GM12878 (cell line): ENCODE results near the gene PNLIPRP2. TPM values are rescaled to one million over a fixed set of nuclear protein-coding genes. Genes with fewer than 3 reads are reported as not detected.

Experiments
- ATAC-seq: fragments of 200-7000 bp; cut with Tn5 transposase; 3 replicates; pipeline ENCODE4 v1.9.1; 2020; ENCODE audit warnings: mild to moderate bottlenecking, moderate library complexity
- BruUV-seq: library from RNA; stranded (reverse); fragments of 400-500 nt; replicated peaks from 2 replicates; lab custom pipeline; 2021; lab: Mats Ljungman, UMichigan
- CTCF ChIA-PET: fragments of 300-600 bp; sonication (Branson Sonifier 250); formaldehyde crosslinking; extraction: SDS; loops from one replicate; lab custom pipeline; 2021; ENCODE audit warnings: inconsistent platforms; lab: Yijun Ruan, JAX
- POLR2A ChIA-PET: fragments of 350-600 bp; formaldehyde crosslinking; extraction: SDS; loops from one replicate; lab custom pipeline; 2021; ENCODE audit warnings: inconsistent platforms; lab: Charles Lee
- RAD21 ChIA-PET: fragments of 300-600 bp; sonication (Branson Sonifier 250); formaldehyde crosslinking; loops from one replicate; lab custom pipeline; 2023; ENCODE audit warnings: antibody characterized with exemption; ENCODE audit not compliant: unreplicated experiment; lab: Charles Lee
- SMC1A ChIA-PET: fragments of 300-600 bp; sonication (Branson Sonifier 250); formaldehyde crosslinking; loops from one replicate; lab custom pipeline; 2023; ENCODE audit not compliant: unreplicated experiment, uncharacterized antibody; lab: Charles Lee
- DNase-seq: peaks from one replicate; pipeline ENCODE4 v3.0.0-alpha.2; 2011; ENCODE audit warnings: low read depth, low spot score
- FAIRE-seq: peaks from 3 replicates; lab custom pipeline; 2011; peaks lifted over from hg19 to GRCh38; lab: Jason Lieb, UNC
- H2AFZ ChIP-seq: 2 replicates; pipeline ENCODE4 v1.6.0; 2011; ENCODE audit warnings: low read depth, low read length, control low read depth; ENCODE audit not compliant: control insufficient read depth
- H3K27ac ChIP-seq: 2 replicates; pipeline ENCODE4 v1.5.1; 2011; ENCODE audit warnings: control low read depth; ENCODE audit not compliant: control insufficient read depth, insufficient read depth
- H3K27me3 ChIP-seq, 2 experiments: replicated peaks in 1 of 2; 2 replicates each; pipeline versions ENCODE4 v1.6.0 to v1.6.1; 2011; ENCODE audit warnings: low read length in 1 of 2; ENCODE audit not compliant: control insufficient read depth in 2 of 2, insufficient read depth in 2 of 2
- H3K36me3 ChIP-seq, 2 experiments: 2 replicates each; pipeline ENCODE4 v1.5.1; 2011; ENCODE audit warnings: low read length in 1 of 2; ENCODE audit not compliant: control insufficient read depth in 2 of 2, insufficient read depth in 2 of 2
- H3K4me1 ChIP-seq: 2 replicates; pipeline ENCODE4 v1.6.1; 2011; ENCODE audit warnings: mild to moderate bottlenecking, low read length, moderate library complexity, mixed read lengths; ENCODE audit not compliant: control insufficient read depth, insufficient read depth
- H3K4me2 ChIP-seq: 2 replicates; pipeline ENCODE4 v1.6.0; 2011; ENCODE audit warnings: control low read depth; ENCODE audit not compliant: control insufficient read depth, insufficient read depth
- H3K4me3 ChIP-seq: fragments of 200-600 bp; sonication (generic); 2 replicates; pipeline ENCODE4 v1.5.1; 2016
- H3K79me2 ChIP-seq: 2 replicates; pipeline ENCODE4 v1.6.0; 2011; ENCODE audit warnings: low read length; ENCODE audit not compliant: control insufficient read depth, insufficient read depth
- H3K9ac ChIP-seq: 2 replicates; pipeline ENCODE4 v1.8.0; 2011; ENCODE audit warnings: low read length, control low read depth, mixed read lengths; ENCODE audit not compliant: control insufficient read depth, insufficient read depth
- H3K9me3 ChIP-seq: replicated peaks from 3 replicates; pipeline ENCODE4 v1.5.1; 2011; ENCODE audit warnings: mild to moderate bottlenecking, low read length; ENCODE audit not compliant: control insufficient read depth, insufficient read depth
- H4K20me1 ChIP-seq: 2 replicates; pipeline ENCODE4 v1.6.0; 2011; ENCODE audit not compliant: control insufficient read depth, insufficient read depth
- BMI1 ChIP-seq: fragments of 450-650 bp; IDR thresholded peaks from 2 replicates; pipeline ENCODE4 v1.6.1; 2016; ENCODE audit warnings: mild to moderate bottlenecking, moderate library complexity, borderline replicate concordance
- CBX5 ChIP-seq: sonication (generic); IDR thresholded peaks from 2 replicates; pipeline ENCODE4 v1.6.1; 2016; ENCODE audit warnings: low read depth, moderate library complexity, mild to moderate bottlenecking, inconsistent platforms
- FOXK2 ChIP-seq: fragments of 450-650 bp; IDR thresholded peaks from 2 replicates; pipeline ENCODE4 v1.6.1; 2017; ENCODE audit warnings: mild to moderate bottlenecking, moderate library complexity
- FOXM1 ChIP-seq: IDR thresholded peaks from 2 replicates; pipeline ENCODE4 v1.6.1; 2012; ENCODE audit warnings: low read depth, mild to moderate bottlenecking, inconsistent platforms, low read length, moderate library complexity
- GABPA ChIP-seq: IDR thresholded peaks from 2 replicates; pipeline ENCODE4 v1.6.1; 2014; ENCODE audit warnings: antibody characterized with exemption, low read depth, mild to moderate bottlenecking, inconsistent platforms
- IKZF1 ChIP-seq: fragments of 450-650 bp; conservative IDR thresholded peaks from 2 replicates; pipeline ENCODE4 v1.6.1; 2017; ENCODE audit warnings: antibody characterized with exemption, mild to moderate bottlenecking
- NBN ChIP-seq: fragments of 450-650 bp; IDR thresholded peaks from 2 replicates; pipeline ENCODE4 v1.6.1; 2016
- NKRF ChIP-seq: fragments of 450-650 bp; conservative IDR thresholded peaks from 2 replicates; pipeline ENCODE4 v1.6.1; 2017; ENCODE audit warnings: mild to moderate bottlenecking, moderate library complexity
- RBBP5 ChIP-seq: fragments of 200-600 bp; sonication (generic); conservative IDR thresholded peaks from 2 replicates; pipeline ENCODE4 v1.6.1; 2016
- RFX5 ChIP-seq: IDR thresholded peaks from 2 replicates; pipeline ENCODE4 v1.6.1; 2011; ENCODE audit warnings: low read depth, low read length, improper control_type of control experiment
- RUNX3 ChIP-seq: IDR thresholded peaks from 2 replicates; pipeline ENCODE4 v1.6.1; 2012; ENCODE audit warnings: low read length, inconsistent platforms
- SMAD1 ChIP-seq: fragments of 450-650 bp; IDR thresholded peaks from 2 replicates; pipeline ENCODE4 v1.6.1; 2018; ENCODE audit warnings: mild to moderate bottlenecking, low read depth; ENCODE audit not compliant: partially characterized antibody
- SREBF2 ChIP-seq: IDR thresholded peaks from 2 replicates; pipeline ENCODE4 v1.6.1; 2012; ENCODE audit warnings: mild to moderate bottlenecking, low read length
- SRF ChIP-seq, 2 experiments: IDR thresholded peaks; 2 replicates each; pipeline ENCODE4 v1.6.1; 2011; ENCODE audit warnings: low read depth in 2 of 2, low read length in 2 of 2, mild to moderate bottlenecking in 1 of 2, moderate library complexity in 1 of 2
- YY1 ChIP-seq: IDR thresholded peaks from 2 replicates; pipeline ENCODE4 v1.6.1; 2011; ENCODE audit warnings: low read depth, mild to moderate bottlenecking, low read length
- ZNF207 ChIP-seq: fragments of 450-650 bp; IDR thresholded peaks from 2 replicates; pipeline ENCODE4 v1.6.1; 2014; ENCODE audit warnings: antibody characterized with exemption, mild to moderate bottlenecking, borderline replicate concordance
- ZNF592 ChIP-seq: fragments of 450-650 bp; IDR thresholded peaks from 2 replicates; pipeline ENCODE4 v1.6.1; 2017; ENCODE audit warnings: mild to moderate bottlenecking, moderate library complexity
- whole genome bisulfite sequencing: methylation state at CpG from one replicate; pipeline ENCODE4 v1.1.6; 2016; ENCODE audit warnings: low lambda C conversion rate; ENCODE audit not compliant: insufficient replicate concordance, insufficient coverage; ENCODE audit errors: missing lambda C conversion rate; 5-methylcytosine and 5-hydroxymethylcytosine counted together
- in situ Hi-C: fragments of 300-500 bp; cut with MboI; formaldehyde crosslinking; loops from 9 replicates; pipeline ENCODE4 v1.14.3; 2018; ENCODE audit warnings: mixed read lengths
- intact Hi-C: fragments of 100-400 bp; cut with micrococcal nuclease; formaldehyde crosslinking; loops from one replicate; pipeline ENCODE4 v1.14.2; 2022; ENCODE audit not compliant: unreplicated experiment
- polyA plus RNA-seq, 11 experiments: library from polyadenylated mRNA; depleted of rRNA in 4 of 11; unstranded in 6 of 11; stranded (reverse) in 5 of 11; fragments of >200 nt; fragmentation: Nextera tagmentation in 4 of 11; fragmentation: Illumina TruSeq in 1 of 11; extraction: Ambion mirVana in 4 of 11; extraction: Trizol in 1 of 11; gene quantifications; 1 replicate in 1 of 11; 2 replicates in 10 of 11; pipeline versions ENCODE4 v1.2.1 to v1.2.3, GENCODE V29; 2011 to 2016; ENCODE audit warnings: inconsistent platforms in 2 of 11, missing spikeins in 2 of 11, low read depth in 1 of 11
- total RNA-seq, 4 experiments: library from RNA; depleted of rRNA in 3 of 4; stranded (reverse); fragments of >200 nt in 3 of 4; fragmentation: Illumina TruSeq in 1 of 4; extraction: Trizol in 1 of 4; gene quantifications; 2 replicates each; pipeline versions ENCODE4 v1.2.1 to v1.2.3, GENCODE V29; 2013 to 2021
- TF ChIP-seq, protein P1 (sequence below): IDR thresholded peaks from 2 replicates; pipeline ENCODE4 v1.6.1; 2012; ENCODE audit warnings: low read length, inconsistent platforms

The PNLIPRP2 gene
- total and polyA plus RNA-seq, 10 of the 15 experiments (the other 5 are each of a cell fraction or from before 2014, with no cell fraction given) = 0.33 TPM; not detected in 9

DNA sequence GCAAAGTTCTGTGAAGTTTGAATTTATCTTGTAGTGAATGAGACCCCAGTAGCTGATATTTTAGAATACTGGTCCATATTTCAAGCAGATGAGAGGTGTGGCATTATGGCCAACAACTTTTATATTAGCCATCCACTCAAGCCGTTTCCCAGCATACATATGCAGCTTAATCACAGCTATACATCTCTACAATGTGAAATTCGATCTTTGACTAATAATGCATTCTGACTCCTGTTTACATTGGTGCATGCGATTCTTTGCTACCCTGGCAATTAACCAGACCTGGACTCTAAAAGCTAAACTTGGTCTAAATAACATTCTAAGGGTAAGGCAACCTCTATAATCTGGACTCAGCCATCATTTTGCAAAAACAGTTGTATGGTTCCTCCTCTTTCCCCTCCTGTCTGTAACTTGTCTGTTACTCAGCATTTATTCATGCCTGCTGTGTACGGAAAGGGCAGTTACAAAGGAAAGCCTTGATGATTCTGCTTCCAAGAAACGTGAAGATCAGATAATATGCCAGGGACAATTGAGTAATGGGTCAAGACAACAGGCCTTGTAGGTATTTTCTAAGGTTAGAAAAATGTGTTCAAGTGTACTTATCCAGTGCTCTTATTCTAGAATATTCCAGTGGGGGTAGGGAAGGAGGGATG is 50.6 kb downstream of the PNLIPRP2 start:
- no peak overlapping the region for H2AFZ ChIP-seq
- no peaks in the 10 kb centered on the region for H3K79me2 ChIP-seq
- H3K27me3 ChIP-seq = peaks cover 0 to 3% of the 10 kb centered on the region in 2 experiments; a peak in 2 of 4 replicates
- no peak for DNase-seq
- no peak for TF ChIP-seq FOXK2
- no peak for TF ChIP-seq NKRF
- TF ChIP-seq RBBP5 = no peak
- no peak for TF ChIP-seq SRF (IDR thresholded peaks at IDR 0.05; ENCODE audit: low read depth in 2 of 2, low read length in 2 of 2)
- TF ChIP-seq SMAD1 = no peak
- no peak for TF ChIP-seq ZNF592
- no peak for TF ChIP-seq RUNX3
- TF ChIP-seq GABPA = no peak
- no peak for TF ChIP-seq FOXM1
- no peak for TF ChIP-seq RFX5
- TF ChIP-seq CBX5 = no peak
- TF ChIP-seq YY1 = no peak
- no peak for TF ChIP-seq SREBF2
- TF ChIP-seq ZNF207 = no peak
- TF ChIP-seq, protein P1, sequence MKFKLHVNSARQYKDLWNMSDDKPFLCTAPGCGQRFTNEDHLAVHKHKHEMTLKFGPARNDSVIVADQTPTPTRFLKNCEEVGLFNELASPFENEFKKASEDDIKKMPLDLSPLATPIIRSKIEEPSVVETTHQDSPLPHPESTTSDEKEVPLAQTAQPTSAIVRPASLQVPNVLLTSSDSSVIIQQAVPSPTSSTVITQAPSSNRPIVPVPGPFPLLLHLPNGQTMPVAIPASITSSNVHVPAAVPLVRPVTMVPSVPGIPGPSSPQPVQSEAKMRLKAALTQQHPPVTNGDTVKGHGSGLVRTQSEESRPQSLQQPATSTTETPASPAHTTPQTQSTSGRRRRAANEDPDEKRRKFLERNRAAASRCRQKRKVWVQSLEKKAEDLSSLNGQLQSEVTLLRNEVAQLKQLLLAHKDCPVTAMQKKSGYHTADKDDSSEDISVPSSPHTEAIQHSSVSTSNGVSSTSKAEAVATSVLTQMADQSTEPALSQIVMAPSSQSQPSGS = no peak
- no peak for TF ChIP-seq BMI1
- TF ChIP-seq NBN = no peak
- TF ChIP-seq IKZF1 = no peak
- RAD21 ChIA-PET = no interaction called here
- POLR2A ChIA-PET = no interaction called here
- no peak for FAIRE-seq
- H3K4me1 ChIP-seq = no peaks in the 10 kb centered on the region
- BruUV-seq = no TSS peak
- no peaks in the 10 kb centered on the region for H3K9me3 ChIP-seq
- SMC1A ChIA-PET = interaction anchor here (1.1 kb wide), 1 partner anchor 11 kb away, joined by 3 read pairs; no protein-coding TSS in a partner anchor
- no peak overlapping the region for H3K9ac ChIP-seq
- ATAC-seq = no peak
- no peak overlapping the region for H3K4me2 ChIP-seq
- H3K4me3 ChIP-seq = no peak overlapping the region
- no peak overlapping the region for H3K27ac ChIP-seq
- intact Hi-C loops (no loop called here), in situ Hi-C loops (no loop called here)
- H4K20me1 ChIP-seq = no peaks in the 10 kb centered on the region
- 29% methylated on average over 5 of the region's 5 CpGs for WGBS
- CTCF ChIA-PET = interaction anchor here (0.6 kb wide), 1 partner anchor 11 kb away, joined by 3 read pairs; no protein-coding TSS in a partner anchor
- H3K36me3 ChIP-seq = no peaks in the 10 kb centered on the region
